Activated naive CD4-positive, alpha-beta T cell (primary cell): ENCODE results near the gene KCTD15.

Experiments
- DNase-seq, 4 experiments: peaks; one replicate each; lab custom pipeline; 2025; lab: John Stamatoyannopoulos, UW

KCTD15 gene

DNA sequence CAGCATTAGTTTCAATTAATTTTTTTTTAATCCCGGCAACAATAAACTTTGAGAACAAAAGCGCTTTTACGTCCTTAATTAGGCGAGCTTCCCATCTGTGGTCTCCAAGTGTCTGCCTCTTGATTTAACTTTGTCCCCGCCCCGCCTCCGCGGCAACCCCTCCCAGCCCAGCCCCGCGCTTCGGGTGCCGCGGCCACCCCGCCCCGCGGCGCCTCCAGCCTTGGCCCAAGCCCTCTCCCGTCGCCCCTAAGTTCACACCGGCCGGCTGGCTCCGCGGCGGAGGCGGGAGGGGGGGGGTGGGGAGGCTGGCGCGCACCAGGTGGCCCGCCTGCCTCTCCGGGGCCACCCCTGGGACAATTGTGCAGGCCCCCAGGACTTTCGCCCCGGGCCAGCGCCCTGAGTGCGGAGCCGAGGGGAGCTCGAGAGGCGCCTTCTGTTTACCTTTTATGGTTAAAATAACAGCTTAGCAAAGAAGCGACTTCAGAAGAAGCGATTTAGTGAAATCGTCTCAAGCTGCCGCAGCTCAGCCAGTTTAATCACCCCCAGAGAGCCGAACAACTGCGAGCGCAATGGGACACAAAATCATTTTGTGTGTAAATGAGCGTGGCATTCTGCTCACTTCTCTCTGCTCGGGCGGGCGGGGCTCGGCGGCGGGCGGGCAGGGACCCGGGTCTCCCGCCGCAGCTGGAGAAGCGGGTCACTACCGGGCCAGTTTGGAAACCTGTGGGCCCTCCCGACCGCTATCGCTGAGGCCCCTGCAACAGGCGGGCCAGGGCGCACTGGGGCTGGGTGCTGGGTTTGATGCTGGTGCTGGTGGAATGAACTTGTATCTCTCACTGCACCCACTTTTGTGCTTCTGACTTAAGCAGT, 1.4 kb downstream of the KCTD15 start:
- DNase-seq = no peak

DNA sequence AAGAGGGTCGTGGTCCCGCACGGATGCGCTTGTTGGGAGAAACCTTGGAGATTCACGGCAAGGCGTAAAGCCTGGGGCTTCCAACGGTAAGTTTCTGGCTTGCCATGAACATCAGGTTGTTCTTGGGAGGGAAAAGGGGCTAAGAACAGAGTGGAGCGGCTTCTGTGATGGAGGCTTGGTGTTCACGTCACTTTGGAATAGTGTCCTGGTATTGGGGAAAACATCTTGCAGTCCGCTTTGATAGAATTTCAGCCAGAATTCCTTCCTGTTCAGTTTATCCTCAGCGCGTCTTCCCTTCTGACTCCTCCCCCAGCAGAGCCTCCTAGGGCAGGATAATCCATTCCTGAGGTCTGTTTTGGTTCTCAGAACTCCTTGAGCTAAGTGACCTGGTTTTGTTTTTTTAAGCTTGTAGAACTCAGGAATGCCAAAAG, 2.0 kb downstream of the KCTD15 start:
- DNase-seq = no peak

DNA sequence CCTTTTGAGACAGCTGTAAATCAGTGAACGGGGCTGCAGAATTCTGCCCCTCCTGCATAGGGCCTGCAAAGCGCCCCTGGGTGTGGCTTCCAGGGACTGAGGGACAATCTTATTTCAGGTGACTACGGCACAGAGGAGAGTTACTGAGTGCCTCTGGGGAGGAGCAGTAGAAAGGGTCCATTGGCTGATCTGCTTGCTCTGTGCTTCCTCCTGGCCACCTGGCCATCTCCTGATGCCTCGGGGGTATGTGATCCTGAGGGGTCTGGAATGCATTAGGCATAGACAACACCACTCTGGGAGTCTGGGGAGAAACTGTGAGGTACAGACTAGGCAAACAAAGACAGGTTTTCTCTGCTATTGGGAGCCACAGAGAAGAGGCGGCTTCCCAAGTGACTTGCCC, 2.8 kb downstream of the KCTD15 start:
- DNase-seq = no peak

DNA sequence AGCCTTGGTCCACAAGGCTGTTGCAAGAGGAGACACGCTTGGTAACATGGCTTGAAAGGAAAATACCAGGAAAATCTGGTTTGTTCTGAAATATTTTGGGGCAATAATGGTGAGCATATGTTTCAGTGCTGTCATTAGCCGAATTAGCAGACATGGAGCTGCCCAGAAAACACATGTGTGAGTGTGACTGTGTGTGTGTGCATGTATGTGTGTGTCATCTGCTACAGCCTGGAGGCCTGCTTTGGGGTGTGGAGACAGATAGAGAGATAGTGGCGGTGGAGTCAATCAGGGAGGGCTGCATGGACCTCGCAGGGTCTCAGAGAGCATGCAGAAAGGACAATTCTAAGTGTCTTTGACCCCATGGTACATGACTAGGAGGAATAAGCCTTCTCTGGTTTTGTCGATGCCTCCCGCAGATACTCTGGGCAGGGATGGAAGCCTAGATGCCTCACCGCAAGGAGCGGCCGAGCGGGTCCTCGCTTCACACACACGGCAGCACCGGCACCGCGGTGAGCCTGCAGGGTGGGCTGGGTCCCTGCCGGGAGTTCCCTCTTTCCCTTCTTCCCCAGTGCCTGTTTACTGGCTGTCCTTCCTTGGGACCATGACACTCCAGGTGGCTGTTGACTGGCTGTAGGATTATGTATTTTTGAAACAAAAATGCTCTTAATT, 3.5 kb downstream of the KCTD15 start:
- no peak for DNase-seq

DNA sequence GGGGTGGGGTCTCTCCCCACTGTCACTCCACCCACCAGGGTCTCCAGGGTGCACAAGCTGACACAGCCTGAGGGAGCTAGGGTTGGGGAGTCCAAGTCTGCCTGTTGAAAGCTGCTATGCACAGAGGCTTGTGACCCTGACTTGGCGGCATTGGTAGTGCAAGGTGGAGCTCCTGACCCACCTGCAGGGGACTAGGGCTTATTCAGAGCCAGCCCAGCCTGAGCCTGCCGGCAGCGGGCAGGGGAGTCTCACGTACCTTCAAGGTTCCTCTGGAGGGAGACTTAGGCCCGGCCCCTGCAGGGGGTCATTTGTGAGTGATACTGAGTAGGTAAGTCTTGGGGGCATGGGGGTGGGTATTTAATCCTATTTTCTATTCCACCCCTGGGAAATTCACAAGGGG, 4.7 kb downstream of the KCTD15 start:
- no peak for DNase-seq

DNA sequence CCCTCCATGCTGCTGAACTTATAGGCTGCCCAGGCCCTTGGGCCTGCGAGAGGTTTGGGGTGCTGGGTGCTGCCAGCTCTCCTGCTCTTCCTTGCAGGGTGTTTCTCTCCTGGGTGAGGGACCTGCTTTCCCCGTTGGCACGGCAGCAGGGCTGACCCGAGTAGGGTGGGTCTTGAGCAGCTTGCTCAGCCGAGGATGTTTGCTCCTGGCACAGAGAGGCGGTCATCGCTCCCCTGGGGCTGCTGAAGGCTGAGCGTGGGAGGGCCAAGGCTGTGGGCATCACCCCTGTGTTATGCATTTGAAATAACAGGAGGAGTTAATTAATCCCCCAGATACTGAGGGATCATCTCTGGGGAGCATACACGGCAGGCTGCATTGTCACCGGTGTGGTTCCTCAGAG, 5.3 kb downstream of the KCTD15 start:
- DNase-seq = no peak

DNA sequence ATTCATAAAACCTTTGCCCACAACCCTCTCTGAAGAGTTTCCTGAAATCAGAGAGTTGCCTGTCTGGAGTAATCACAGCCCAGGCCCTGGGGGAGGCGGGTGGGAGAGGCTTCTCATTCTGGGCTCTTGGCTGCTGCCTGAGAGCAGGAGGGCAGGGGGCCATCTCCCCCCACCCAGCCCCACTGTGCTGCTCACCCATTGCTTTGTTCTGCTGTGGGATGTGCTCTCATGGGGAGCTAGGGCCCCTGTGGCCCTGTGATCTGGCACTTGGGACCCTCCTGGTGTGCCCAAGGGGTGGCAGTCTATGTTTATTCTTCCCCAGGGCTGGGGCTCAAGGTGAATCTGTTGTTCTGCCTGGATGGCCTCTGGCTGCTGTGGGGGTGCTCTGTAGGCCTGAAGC, 6.1 kb downstream of the KCTD15 start:
- no peak for DNase-seq

DNA sequence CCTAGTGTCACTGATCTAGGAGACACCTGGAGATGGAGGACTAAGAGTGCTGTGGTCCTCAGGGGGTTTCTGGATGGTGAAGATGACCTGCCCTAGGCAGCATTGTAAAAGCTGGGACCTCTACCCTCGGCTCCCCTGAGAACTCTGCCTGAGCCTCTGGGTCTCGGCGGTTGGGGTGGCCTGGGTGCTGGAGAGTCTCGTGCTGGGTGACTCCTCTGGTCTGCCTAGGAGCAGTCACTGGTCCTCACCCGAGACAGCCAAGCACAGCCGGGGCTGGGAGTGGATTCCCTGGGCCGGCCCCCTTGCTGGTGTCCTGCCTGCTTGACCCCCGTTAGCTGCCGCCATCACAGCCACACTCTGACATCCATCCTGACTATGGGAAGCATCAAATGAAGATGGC, 6.7 kb downstream of the KCTD15 start:
- DNase-seq = no peak

DNA sequence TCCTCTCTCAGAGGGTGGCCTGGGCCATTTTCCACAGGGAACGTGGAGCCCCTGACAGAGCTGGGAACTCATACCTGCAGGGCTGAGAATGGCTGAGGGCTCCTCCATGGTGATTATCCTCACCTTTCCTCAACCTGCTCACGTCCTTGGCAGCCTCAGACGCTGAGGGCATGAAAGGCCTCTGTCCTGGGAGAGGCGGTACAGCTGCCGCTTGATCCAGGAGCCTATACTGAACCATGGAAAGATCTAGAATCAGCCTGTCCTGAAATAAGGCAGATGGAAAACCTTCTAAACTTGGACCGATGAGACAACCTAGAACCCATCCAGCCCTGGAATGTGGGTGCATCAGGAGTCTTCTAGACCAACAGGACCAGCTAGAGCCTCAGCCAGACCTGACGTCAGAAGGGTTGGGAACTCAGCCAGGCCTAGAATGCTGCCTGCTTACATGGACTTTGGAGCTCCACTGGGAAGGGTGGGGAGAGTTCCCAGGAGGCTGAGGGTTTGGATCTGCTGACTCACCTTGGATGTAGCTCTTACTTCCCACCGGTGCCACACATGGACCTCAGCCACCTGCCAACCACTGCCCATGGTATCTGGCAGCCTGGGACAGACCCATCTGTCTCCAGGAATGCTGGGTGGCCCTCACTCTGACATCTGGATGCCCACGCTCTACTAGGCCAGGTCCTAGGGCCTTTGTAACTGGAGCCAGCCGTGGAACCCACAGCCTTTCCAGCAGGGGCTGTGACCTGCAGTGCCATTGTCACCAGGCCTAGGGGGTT, 7.5 kb downstream of the KCTD15 start:
- DNase-seq = no peak

DNA sequence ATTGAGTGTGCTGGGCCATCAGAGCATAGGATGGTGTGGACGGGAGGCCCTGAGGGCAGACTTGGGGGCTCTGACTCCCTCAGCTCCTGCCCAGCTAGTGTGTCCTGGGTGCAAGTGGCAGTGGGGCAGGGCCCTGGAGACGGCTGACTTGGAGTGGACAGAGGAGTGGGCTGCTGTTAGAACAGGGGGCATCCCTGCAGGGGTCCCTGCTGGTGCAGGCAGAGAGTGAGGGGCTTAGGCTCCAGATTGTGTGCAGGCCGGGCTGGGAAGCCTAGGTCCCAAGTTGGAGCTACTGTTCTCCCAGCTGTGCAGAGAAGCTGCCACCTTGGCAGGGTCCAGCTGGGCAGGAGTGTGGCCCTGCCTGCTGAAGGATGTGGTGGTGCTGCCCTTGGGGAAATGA, 8.6 kb downstream of the KCTD15 start:
- DNase-seq = no peak

DNA sequence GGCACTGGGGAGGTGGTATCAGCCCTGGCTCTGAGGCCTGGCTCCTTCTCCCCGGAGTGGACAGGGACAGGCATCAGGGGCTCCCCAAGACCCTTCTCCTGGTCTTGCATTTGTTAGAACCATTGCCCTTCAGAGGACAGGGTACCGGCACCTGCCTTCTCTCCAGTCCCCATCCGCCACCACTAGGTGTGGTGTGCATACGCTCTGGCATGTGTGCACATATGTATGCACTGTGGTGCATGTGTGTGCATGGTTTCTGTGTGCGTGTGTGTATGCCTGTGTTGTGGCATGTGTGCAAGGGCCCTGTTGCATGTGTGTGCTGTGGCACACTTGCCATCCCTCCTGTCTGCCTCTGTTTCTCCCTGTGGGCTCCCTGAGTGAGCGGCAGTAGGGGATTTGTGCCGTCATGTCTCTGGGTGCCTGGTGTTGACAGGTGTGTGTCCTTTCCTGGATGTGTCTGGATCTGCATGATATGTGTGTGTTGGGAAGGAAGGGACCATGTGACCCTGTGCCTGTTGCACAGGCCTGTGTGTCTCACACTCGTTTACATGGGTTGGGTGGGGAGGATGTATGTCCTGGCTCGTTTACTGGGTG, 9.3 kb downstream of the KCTD15 start:
- DNase-seq = no peak

DNA sequence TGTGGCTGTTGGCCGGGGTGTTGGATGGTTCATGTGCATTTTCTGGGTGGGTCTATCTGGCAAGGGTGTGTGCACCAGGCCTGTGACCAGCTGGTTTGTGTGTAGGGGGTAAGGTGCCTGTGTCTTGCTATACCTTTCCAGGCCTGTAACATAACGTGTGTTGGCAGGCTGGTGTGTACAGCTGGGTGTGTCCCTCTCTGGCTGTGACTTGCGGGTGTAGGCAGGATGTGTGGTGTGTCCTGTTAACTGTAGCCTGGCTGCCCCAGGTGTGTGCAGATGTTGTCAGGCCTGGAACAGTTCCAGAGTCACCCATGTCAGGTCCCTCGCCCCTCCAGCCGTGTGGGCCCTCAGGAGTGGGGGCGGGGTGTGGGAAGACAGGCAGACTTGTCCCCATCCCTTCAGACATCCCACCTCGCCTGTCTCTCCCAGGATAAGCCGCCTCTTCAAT, 9.8 kb downstream of the KCTD15 start:
- DNase-seq = no peak

DNA sequence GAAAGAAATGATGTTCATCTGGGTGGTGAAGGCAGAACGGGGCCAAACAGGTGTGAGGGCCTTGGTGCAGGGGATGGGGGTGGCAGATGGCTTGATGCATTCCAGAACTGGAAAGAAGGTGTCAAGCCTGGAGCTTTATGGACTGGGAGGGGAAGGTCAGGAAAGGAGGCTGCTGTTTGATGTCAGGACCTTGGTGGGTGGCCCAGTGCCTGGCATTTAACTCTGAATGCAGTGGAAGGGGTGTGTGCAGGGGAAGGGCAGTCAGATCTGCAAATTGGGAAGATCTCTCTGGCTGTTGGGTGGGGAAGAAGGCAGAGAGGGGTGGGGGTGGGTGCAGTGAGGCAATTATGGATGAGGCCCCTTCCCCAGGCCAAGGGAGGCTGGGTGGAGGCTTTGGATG, 11.7 kb downstream of the KCTD15 start:
- DNase-seq = no peak

DNA sequence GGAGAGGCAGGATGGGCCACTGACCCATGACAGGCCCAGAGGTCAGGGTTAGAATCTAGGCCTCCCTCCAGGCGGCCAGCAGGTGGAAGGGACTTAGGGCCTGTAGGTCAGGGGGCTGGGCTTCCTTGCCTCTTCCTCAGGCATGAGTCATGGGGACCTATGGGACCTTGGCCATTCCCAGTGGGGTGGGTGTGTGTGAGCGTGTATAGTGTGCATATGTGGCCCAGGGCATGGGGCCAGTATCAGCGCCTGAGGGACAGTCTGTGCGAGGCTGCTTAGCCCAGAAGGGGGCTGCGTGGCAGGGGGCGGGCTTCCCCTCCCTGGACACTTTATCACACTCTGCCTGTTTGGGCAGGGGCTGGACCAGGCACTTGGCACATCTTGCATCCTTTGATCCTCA, 13.3 kb downstream of the KCTD15 start:
- DNase-seq = no peak

DNA sequence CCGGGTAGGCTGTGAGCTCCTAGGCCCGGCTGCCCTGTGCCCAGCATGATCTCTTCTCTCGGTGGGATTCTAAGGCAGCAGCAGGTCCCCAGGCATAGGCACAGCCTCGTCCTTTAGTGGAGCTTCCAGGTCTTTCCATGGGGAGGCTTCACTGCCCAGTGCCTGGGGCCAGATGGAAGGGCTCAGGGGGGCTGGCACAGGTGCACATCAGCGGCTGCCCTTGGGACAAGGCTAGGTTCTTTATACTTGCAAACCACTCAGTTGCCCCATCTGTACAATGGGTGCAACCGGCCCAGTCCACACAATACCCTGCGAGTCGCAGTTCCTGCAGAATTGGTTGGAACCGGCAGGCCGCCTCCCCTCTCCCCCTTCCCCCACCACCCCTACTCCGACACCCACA, 14.2 kb downstream of the KCTD15 start:
- no peak for DNase-seq

DNA sequence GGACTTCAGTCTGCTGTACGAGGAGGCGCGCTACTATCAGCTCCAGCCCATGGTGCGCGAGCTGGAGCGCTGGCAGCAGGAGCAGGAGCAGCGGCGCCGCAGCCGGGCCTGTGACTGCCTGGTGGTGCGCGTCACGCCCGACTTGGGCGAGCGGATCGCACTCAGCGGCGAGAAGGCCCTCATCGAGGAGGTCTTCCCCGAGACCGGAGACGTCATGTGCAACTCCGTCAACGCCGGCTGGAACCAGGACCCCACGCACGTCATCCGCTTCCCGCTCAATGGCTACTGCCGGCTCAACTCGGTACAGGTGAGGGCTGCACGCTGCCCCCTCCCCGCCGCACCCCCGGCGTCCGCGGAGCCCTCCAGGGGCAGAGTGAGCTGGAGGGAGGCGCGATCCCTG, 14.6 kb downstream of the KCTD15 start:
- DNase-seq = no peak

DNA sequence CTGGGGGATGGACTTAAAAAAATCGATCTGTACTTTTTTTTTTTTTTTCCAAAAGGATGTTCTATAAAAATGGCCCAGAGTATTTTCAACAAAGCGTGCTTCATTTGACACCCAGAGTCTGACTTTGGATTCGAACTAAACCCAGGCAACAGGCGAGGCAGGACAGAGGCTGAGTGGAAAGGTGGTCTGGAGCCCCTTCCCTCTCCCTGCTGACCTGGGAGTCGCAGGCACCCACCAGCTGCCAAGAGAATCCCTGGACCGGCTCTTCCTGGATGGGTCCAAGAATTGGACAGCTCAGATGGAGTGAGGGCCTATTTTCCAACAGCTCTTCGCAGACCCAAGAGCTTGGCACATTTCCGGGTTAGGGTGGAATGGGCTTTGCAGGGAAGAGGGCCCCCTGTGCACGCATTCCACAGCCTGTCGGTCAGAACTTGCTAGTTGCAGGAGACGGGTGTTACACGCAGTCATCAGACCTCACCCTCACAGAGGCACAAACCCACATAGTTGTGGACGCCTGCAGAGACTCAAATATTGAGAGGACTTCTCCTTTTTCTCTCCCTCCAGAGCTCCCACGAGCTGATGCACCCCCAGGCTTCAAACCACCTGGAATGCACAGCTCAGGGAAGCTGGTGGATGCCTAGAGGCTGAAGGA, 15.2 kb downstream of the KCTD15 start:
- no peak for DNase-seq

DNA sequence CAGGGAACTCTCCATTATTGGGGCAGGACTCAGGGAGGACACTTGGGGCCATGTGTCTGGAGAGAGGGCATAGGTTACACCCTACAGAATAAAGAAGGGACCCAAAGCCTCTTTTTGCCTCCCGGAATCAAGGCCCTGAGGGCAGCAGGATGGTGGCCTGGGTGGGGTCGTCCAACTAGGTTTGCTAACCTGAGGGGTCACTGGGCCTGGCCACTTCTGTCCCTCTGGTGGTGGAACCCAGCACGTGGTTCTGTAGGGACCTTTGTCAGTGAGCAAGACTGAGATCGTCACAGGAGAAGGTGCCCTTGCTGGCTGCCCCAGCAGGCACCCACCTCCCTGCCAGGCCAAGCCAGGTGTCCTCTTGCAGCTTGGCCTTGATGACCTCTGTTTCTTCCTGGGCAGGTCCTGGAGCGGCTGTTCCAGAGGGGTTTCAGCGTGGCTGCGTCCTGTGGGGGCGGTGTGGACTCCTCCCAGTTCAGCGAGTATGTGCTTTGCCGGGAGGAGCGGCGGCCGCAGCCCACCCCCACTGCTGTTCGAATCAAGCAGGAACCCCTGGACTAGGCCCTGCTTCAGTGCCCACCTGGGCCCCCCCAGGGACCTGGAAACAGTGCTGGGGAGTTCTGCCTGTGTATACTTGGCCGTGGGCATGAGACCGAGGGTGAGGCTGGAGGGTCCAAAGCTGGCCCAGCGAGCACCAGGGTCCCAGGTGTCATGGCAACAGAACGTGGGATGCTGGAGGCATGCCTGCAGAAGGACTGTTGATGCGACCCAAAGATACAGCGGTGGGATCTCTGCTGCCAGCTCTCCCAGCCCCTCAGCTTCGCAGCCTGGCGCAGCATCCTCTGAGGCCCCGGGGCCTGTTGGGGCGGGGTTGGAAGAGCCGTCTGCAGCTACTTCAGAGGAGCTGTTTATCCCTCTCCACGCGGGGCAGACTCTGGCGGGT, 16.0 kb downstream of the KCTD15 start:
- DNase-seq = no peak

DNA sequence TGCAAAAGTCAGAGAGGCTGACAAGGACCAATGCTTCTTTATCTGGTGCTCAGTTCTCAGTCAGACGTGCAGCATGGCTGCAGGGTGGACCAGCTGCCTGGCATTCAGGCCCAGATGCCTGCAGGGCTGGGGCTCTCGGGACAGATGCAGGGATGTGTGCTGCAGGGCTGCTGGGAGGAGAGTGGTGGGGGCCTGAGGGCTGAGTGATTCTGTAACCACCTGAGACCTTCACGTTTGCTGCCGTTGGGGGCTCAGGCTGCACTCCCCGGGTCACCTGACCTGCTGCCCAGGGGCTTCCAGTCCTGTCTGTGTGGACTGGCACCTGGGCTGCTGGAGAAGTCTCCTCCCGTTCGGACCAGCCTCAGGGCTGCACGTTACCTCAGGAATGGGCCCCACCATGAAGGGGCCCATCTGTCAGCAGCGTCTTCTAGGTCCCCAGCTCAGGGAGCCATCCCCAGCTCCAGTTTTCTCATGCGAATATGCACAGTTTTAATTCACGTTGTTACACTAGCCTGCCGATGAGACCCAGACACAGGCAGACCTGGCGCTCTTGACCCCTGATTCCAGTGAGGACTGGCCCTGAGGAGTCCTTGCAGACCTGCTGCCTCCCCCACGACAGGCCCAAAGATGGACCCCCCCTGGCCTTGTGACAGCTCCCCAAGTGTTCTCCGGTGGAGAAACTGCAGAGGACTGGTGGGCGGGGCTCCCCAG, 16.9 kb downstream of the KCTD15 start:
- DNase-seq = no peak
